ENCODE data around the gene ATP11A. TPM values are rescaled to one million over a fixed set of nuclear protein-coding genes. Genes with fewer than 3 reads are reported as not detected.

ATP11A gene
- total RNA-seq, 1 experiment from 2014 or later: 65.3 TPM

GRCh38 chr13:112897956-112898620 is 208.2 kb downstream of the ATP11A start:
- Histone ChIP-seq H2BK5ac (ENCODE audit: insufficient read length, low read length) (no peak overlapping the region), H3K14ac (ENCODE audit: insufficient read depth, low read length) (no peak overlapping the region; the same call in 1 of the 2 replicates), H3K56ac (ENCODE audit: insufficient read length, low read depth, low read length) (no peak overlapping the region), H3K23me2 (ENCODE audit: insufficient read length, low read depth, low read length, poor library complexity, severe bottlenecking) (peaks cover 9% of the 10 kb centered on the region), H3K18ac (ENCODE audit: insufficient read length, low read depth, low read length) (no peak overlapping the region), H4K20me1 (ENCODE audit: control insufficient read depth, insufficient read depth, insufficient read length) (no peaks in the 10 kb centered on the region), H4K5ac (ENCODE audit: insufficient read length, low read depth, low read length) (no peak overlapping the region), H2AFZ (ENCODE audit: low read length) (no peak overlapping the region), H2BK120ac (ENCODE audit: low read depth, low read length, poor library complexity, severe bottlenecking) (no peak overlapping the region), H3K23ac (ENCODE audit: insufficient read length, low read depth, low read length) (no peak overlapping the region), H2BK15ac (ENCODE audit: low read depth, low read length) (no peak overlapping the region), H3K79me1 (ENCODE audit: insufficient read depth, low read depth, low read length, poor library complexity, severe bottlenecking) (no peaks in the 10 kb centered on the region), H2AK5ac (ENCODE audit: insufficient read length, low read length) (no peak overlapping the region), H3K9ac (ENCODE audit: extremely low read depth, insufficient read length, low read length) (no peak overlapping the region), H4K8ac (replicated peaks; ENCODE audit: insufficient read length, low read depth, low read length) (no peak overlapping the region), H4K91ac (ENCODE audit: insufficient read length, low read depth, low read length) (no peak overlapping the region), H3K9me3 (ENCODE audit: control insufficient read depth, low read depth, low read length) (no peaks in the 10 kb centered on the region), H3K4me1 (ENCODE audit: insufficient read depth, low read length) (peaks cover 7% of the 10 kb centered on the region; the same call in 1 of the 2 replicates), H3T11ph (ENCODE audit: low read length) (no peak overlapping the region), H2BK12ac (ENCODE audit: insufficient read length, low read depth, low read length) (no peak overlapping the region), H3K27me3 (ENCODE audit: insufficient read depth, low read length) (no peaks in the 10 kb centered on the region), H3K27ac (ENCODE audit: insufficient read length, low read depth, low read length) (no peak overlapping the region), H3K4ac (ENCODE audit: low read depth, low read length) (no peak overlapping the region), H2BK20ac (ENCODE audit: low read depth, low read length, poor library complexity, severe bottlenecking) (no peak overlapping the region), H3K79me2 (ENCODE audit: insufficient read depth, low read length) (no peaks in the 10 kb centered on the region), H3K4me2 (ENCODE audit: insufficient read depth, insufficient read length, low read length) (no peak overlapping the region)
- peaks cover 22% of the 10 kb centered on the region for H3K27me3 Mint-ChIP-seq (ENCODE audit: low read depth)
- no peak overlapping the region for H3K27ac Mint-ChIP-seq
- DNase-seq: no peak
- TF ChIP-seq, protein P1, sequence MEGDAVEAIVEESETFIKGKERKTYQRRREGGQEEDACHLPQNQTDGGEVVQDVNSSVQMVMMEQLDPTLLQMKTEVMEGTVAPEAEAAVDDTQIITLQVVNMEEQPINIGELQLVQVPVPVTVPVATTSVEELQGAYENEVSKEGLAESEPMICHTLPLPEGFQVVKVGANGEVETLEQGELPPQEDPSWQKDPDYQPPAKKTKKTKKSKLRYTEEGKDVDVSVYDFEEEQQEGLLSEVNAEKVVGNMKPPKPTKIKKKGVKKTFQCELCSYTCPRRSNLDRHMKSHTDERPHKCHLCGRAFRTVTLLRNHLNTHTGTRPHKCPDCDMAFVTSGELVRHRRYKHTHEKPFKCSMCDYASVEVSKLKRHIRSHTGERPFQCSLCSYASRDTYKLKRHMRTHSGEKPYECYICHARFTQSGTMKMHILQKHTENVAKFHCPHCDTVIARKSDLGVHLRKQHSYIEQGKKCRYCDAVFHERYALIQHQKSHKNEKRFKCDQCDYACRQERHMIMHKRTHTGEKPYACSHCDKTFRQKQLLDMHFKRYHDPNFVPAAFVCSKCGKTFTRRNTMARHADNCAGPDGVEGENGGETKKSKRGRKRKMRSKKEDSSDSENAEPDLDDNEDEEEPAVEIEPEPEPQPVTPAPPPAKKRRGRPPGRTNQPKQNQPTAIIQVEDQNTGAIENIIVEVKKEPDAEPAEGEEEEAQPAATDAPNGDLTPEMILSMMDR (conservative IDR thresholded peaks at IDR 0.05): no peak
- no CpG with 5 or more reads among the region's 39 CpGs for WGBS (ENCODE audit: extremely low coverage, insufficient read length, low lambda C conversion rate)
- H3K9me3 Mint-ChIP-seq: no peaks in the 10 kb centered on the region; a peak in 1 of 5 replicates
- no peak overlapping the region for H3K4me3 Mint-ChIP-seq
- peaks cover 53 to 57% of the 10 kb centered on the region in 2 experiments for H3K4me1 Mint-ChIP-seq
- peaks cover 5 to 10% (median 8%) of the 10 kb centered on the region in 3 experiments; a peak in 5 of 7 replicates for H3K36me3 Mint-ChIP-seq (ENCODE audit: insufficient read depth in 1 of 3, low read depth in 3 of 3)

All from H9 (cell line).